Stimulated activated effector memory CD8-positive, alpha-beta T cell treated with anti-CD3 and anti-CD28 coated beads, Interleukin-12 subunit alpha, Interleukin-12 subunit beta, amount 100 ng/mL, for 72 hours (primary cell): ENCODE measurements around the gene FRMPD4.

Experiments
- ATAC-seq: fragments of 150-1000 bp; cut with Tn5 transposase; 2 replicates; pipeline ENCODE4 v1.10.0; 2021
- DNase-seq, 2 donors: peaks; one replicate each; pipeline ENCODE4 v3.0.0; 2021 to 2022; ENCODE audit warnings: low spot score in 2 of 2
- H3K27ac Mint-ChIP-seq: one replicate; pipeline ENCODE4 v1.8.0; 2022; ENCODE audit warnings: mild to moderate bottlenecking, mixed read lengths
- H3K36me3 Mint-ChIP-seq: one replicate; pipeline ENCODE4 v1.8.0; 2022; ENCODE audit warnings: mild to moderate bottlenecking, mixed read lengths
- H3K4me1 Mint-ChIP-seq: one replicate; pipeline ENCODE4 v1.8.0; 2022; ENCODE audit warnings: mixed read lengths
- H3K4me3 Mint-ChIP-seq: one replicate; pipeline ENCODE4 v1.8.0; 2022; ENCODE audit warnings: mild to moderate bottlenecking, mixed read lengths
- H3K9me3 Mint-ChIP-seq: one replicate; pipeline ENCODE4 v1.8.0; 2022; ENCODE audit warnings: mixed read lengths

The FRMPD4 gene

DNA sequence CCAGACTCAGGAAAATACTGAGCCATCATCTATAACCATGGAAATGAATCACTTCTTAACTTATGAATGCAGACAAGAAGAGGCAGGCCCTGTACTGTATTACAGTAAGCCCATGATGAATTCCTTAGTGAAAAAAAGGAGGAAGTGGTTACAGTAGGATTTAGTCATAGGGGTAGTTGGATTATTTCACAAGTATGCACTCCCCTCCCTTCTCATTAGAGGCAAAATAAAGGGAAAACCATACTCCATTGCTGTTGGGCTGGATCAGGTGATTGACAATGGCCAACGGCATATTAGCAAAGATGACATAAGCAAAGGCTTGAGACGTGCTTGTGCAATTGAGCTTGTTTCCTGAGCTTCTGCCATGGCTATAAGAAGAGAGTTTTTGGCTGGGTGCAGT is 471.8 kb downstream of the FRMPD4 start:
- no peaks in the 10 kb centered on the region for H3K9me3 Mint-ChIP-seq
- no peaks in the 10 kb centered on the region for H3K36me3 Mint-ChIP-seq
- H3K4me3 Mint-ChIP-seq = no peak overlapping the region
- H3K4me1 Mint-ChIP-seq = no peaks in the 10 kb centered on the region
- DNase-seq = no peak
- H3K27ac Mint-ChIP-seq = no peak overlapping the region
- no peak for ATAC-seq

DNA sequence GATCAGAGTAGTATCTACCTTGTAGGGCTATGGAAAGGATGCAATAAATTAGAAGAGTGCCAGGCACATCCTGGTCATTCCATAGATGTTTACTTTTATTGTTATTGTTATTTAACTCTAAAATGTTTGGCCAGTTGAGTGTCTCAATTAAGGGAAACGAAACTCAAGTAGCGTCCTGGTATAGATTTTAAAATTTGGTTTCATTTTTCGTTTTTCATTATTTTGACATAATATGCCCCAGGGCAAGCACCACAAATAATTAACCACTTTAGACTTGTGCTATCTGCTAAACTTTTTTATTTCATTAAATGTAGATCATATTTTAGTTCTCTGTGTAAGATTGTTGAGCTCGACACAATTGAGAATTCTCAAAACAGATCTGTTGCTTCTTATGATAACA is 473.2 kb downstream of the FRMPD4 start:
- Mint-ChIP-seq H3K36me3 (no peaks in the 10 kb centered on the region), H3K9me3 (no peaks in the 10 kb centered on the region), H3K27ac (no peak overlapping the region), H3K4me3 (no peak overlapping the region), H3K4me1 (no peaks in the 10 kb centered on the region)
- no peak for DNase-seq
- ATAC-seq = no peak

DNA sequence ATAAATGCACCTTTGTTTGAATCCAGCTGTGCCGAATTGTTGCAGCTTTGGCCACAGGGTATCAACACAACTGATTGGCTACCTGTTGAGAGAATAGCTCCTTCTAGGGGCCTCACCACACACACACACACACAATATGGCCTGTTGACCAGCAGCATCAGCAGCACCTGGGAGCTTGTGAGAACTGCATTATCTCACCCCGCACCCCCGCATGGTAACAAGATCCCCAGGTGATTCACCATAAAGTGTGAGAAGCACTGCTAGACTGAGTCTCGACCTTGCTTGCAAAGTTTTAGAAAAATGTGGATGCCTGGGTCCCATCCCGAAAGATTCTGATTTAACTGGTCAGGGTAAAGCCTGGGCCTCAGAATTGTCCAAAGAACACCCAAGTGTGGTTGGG is 476.0 kb downstream of the FRMPD4 start:
- no peaks in the 10 kb centered on the region for H3K36me3 Mint-ChIP-seq

GRCh38 chrX:12615061-12615460 is 476.8 kb downstream of the FRMPD4 start:
- ATAC-seq (no peak), DNase-seq (no peak)
- H3K4me1 Mint-ChIP-seq = no peaks in the 10 kb centered on the region
- no peak overlapping the region for H3K4me3 Mint-ChIP-seq
- H3K9me3 Mint-ChIP-seq = no peaks in the 10 kb centered on the region
- no peak overlapping the region for H3K27ac Mint-ChIP-seq
- H3K36me3 Mint-ChIP-seq = no peaks in the 10 kb centered on the region

More for the DNA sequence above, 476.0 kb downstream of the FRMPD4 start:
- ATAC-seq (no peak), DNase-seq (no peak)
- Mint-ChIP-seq H3K9me3 (no peaks in the 10 kb centered on the region), H3K27ac (no peak overlapping the region), H3K4me1 (no peaks in the 10 kb centered on the region), H3K4me3 (no peak overlapping the region)

- no peak overlapping the region for H3K4me3 Mint-ChIP-seq
- no peak overlapping the region for H3K27ac Mint-ChIP-seq
- H3K4me1 Mint-ChIP-seq = no peaks in the 10 kb centered on the region
- H3K36me3 Mint-ChIP-seq = no peaks in the 10 kb centered on the region
- no peak for DNase-seq
- no peaks in the 10 kb centered on the region for H3K9me3 Mint-ChIP-seq
- ATAC-seq = no peak
Measured at GRCh38 chrX:12617241-12617640, 479.0 kb downstream of the FRMPD4 start.

DNA sequence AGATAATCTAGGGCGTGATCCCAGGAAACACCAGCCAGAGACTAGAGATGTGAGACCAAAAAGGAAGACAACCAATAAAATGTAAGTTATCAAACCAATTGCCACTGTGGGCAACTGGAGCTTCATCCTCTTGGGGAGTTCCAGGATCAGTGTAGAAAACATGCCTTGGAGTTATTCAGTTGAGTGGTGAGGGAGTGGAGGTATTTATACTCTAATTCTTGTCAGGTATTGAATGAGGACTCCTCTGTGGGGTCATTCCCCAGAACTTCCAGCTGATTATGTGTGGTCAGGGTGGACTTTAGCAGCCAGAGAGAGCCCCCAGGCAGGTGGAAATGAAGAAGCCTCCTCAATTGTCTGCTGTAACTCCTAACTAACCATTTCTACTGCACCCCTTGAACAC is 509.0 kb downstream of the FRMPD4 start:
- Mint-ChIP-seq H3K4me1 (no peaks in the 10 kb centered on the region), H3K4me3 (no peak overlapping the region), H3K36me3 (no peaks in the 10 kb centered on the region), H3K27ac (no peak overlapping the region), H3K9me3 (no peaks in the 10 kb centered on the region)
- DNase-seq (no peak), ATAC-seq (no peak)

DNA sequence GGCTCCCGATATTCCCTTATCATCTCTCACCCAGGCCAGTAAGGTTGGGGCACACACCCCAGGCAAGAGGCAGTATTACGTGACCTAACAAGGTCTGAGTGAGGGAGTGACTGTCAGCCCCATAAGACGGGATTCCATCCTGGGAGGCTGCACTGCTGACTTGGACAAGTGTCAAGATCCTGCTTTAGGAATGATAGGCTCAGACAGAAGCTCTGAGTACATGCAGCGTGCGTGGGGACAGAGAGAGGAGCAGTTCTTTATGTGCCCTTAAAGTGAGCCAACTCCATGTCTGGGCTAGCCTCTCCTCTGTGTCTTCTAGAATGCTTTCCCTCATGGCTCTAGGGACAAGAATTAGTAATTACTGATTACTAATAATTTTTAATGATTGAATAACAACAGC is 510.7 kb downstream of the FRMPD4 start:
- Mint-ChIP-seq H3K4me3 (no peak overlapping the region), H3K9me3 (no peaks in the 10 kb centered on the region), H3K36me3 (no peaks in the 10 kb centered on the region), H3K27ac (no peak overlapping the region), H3K4me1 (no peaks in the 10 kb centered on the region)
- no peak for ATAC-seq
- no peak for DNase-seq

DNA sequence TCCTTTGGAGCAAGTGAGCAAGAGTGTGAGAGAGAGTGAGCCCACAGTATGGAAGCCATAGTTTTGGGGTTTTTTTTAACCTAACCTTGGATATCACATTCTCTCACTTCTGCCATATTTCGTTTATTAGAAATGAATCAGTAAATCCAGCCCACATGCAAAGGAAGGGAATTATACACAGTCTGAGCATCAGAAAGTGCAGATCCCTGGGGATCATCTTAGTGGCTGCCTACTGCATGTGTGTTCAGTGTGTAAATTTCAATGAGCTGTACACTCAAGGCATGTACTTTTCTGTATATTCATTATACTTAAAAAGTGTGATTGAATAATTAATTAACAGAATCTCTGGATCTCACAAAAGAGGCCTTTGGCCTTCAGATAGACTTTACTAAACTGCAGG is 519.2 kb downstream of the FRMPD4 start:
- ATAC-seq (no peak), DNase-seq (no peak)
- Mint-ChIP-seq H3K4me1 (no peaks in the 10 kb centered on the region), H3K4me3 (no peak overlapping the region), H3K27ac (no peak overlapping the region), H3K36me3 (no peaks in the 10 kb centered on the region), H3K9me3 (no peaks in the 10 kb centered on the region)

GRCh38 chrX:12657881-12658280 is 519.6 kb downstream of the FRMPD4 start:
- H3K9me3 Mint-ChIP-seq = no peaks in the 10 kb centered on the region
- H3K4me1 Mint-ChIP-seq = no peaks in the 10 kb centered on the region
- H3K27ac Mint-ChIP-seq = no peak overlapping the region
- no peak overlapping the region for H3K4me3 Mint-ChIP-seq
- no peak for DNase-seq
- no peak for ATAC-seq
- H3K36me3 Mint-ChIP-seq = no peaks in the 10 kb centered on the region

GRCh38 chrX:12661464-12661863 is 523.2 kb downstream of the FRMPD4 start:
- Mint-ChIP-seq H3K9me3 (no peaks in the 10 kb centered on the region), H3K36me3 (no peaks in the 10 kb centered on the region), H3K4me3 (no peak overlapping the region), H3K27ac (no peak overlapping the region), H3K4me1 (no peaks in the 10 kb centered on the region)
- ATAC-seq (no peak), DNase-seq (no peak)

- Mint-ChIP-seq H3K27ac (no peak overlapping the region), H3K9me3 (no peaks in the 10 kb centered on the region), H3K36me3 (no peaks in the 10 kb centered on the region), H3K4me1 (no peaks in the 10 kb centered on the region), H3K4me3 (no peak overlapping the region)
- ATAC-seq (peak; percentile 54), DNase-seq (no peak)
Measured at GRCh38 chrX:12672367-12673106, 534.3 kb downstream of the FRMPD4 start.

GRCh38 chrX:12673487-12673886 is 535.2 kb downstream of the FRMPD4 start:
- H3K36me3 Mint-ChIP-seq = no peaks in the 10 kb centered on the region
- H3K27ac Mint-ChIP-seq = no peak overlapping the region
- no peak overlapping the region for H3K4me3 Mint-ChIP-seq
- H3K9me3 Mint-ChIP-seq = no peaks in the 10 kb centered on the region
- ATAC-seq (no peak), DNase-seq (no peak)
- H3K4me1 Mint-ChIP-seq = no peaks in the 10 kb centered on the region

- ATAC-seq = no peak
- DNase-seq = no peak
- Mint-ChIP-seq H3K27ac (no peak overlapping the region), H3K9me3 (no peaks in the 10 kb centered on the region), H3K36me3 (no peaks in the 10 kb centered on the region), H3K4me3 (no peak overlapping the region), H3K4me1 (no peaks in the 10 kb centered on the region)
Measured at GRCh38 chrX:12679522-12679921, 541.2 kb downstream of the FRMPD4 start.

DNA sequence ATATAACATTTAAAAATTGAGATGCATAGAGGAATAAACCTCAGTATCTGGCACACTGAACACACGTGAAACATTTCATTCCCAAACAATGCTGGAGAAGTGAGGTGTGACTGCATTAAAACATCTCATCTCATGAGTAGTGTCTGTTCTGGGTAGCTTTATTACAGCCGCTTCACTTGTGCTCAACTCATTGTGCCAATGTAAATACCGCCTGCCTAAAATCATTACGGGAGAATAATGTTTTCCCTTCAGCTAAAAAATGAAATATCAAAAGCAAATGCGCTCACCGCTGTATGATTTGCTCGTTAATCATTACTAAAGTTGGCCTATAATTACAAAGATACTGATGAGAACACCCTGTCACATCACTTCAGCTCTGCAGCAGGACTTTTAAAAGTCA is 542.8 kb downstream of the FRMPD4 start:
- Mint-ChIP-seq H3K36me3 (no peaks in the 10 kb centered on the region), H3K27ac (no peak overlapping the region), H3K9me3 (no peaks in the 10 kb centered on the region), H3K4me3 (no peak overlapping the region), H3K4me1 (no peaks in the 10 kb centered on the region)
- ATAC-seq (no peak), DNase-seq (no peak)

- Mint-ChIP-seq H3K36me3 (no peaks in the 10 kb centered on the region), H3K4me3 (no peak overlapping the region), H3K27ac (no peak overlapping the region), H3K9me3 (no peaks in the 10 kb centered on the region), H3K4me1 (no peaks in the 10 kb centered on the region)
- DNase-seq = no peak
- ATAC-seq = no peak
Measured at GRCh38 chrX:12685541-12685940, 547.3 kb downstream of the FRMPD4 start.

DNA sequence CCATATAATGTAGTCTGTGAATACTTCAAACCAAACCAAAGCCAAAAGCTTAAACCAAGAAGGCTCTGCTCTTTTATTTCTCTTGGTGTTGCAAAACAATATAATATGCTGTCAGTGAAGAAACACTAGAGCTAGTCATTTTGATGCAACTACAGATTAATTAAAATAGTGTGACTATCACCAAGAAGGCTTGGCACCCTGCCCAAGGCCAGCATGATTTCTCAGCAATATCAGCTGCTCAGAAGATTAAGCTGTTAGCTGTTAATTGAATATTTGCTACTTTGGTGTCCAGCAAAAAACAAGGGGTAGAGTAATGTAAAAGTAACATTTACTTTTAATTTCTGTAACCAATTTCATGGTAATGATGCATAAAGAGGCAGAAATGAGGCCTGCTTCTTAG is 548.1 kb downstream of the FRMPD4 start:
- DNase-seq (no peak), ATAC-seq (no peak)
- Mint-ChIP-seq H3K27ac (no peak overlapping the region), H3K4me1 (no peaks in the 10 kb centered on the region), H3K9me3 (no peaks in the 10 kb centered on the region), H3K36me3 (no peaks in the 10 kb centered on the region), H3K4me3 (no peak overlapping the region)

- ATAC-seq = no peak
- Mint-ChIP-seq H3K36me3 (no peaks in the 10 kb centered on the region), H3K4me1 (no peaks in the 10 kb centered on the region), H3K27ac (no peak overlapping the region), H3K4me3 (no peak overlapping the region), H3K9me3 (no peaks in the 10 kb centered on the region)
- no peak for DNase-seq
Measured at GRCh38 chrX:12690646-12691045, 552.4 kb downstream of the FRMPD4 start.
